Liver (tissue), 9 donors: ENCODE data around the gene SLC6A5. TPM values are rescaled to one million over a fixed set of nuclear protein-coding genes. Genes with fewer than 3 reads are reported as not detected.
"Not testable (repeated sequence)": the region's sequence is repeated elsewhere in the genome, so short reads cannot be mapped to it uniquely, and the experiment has no call there.

Source experiments
- DNase-seq: peaks from one replicate; pipeline ENCODE4 v3.0.0-alpha.2; 2017; ENCODE audit warnings: low spot score
- H3K27ac ChIP-seq, 2 donors: one replicate each; pipeline ENCODE4 v1.7.0; 2013; ENCODE audit warnings: inconsistent platforms in 2 of 2, low read length in 2 of 2, control low read depth in 1 of 2, low read depth in 1 of 2, mild to moderate bottlenecking in 1 of 2
- H3K27me3 ChIP-seq, 4 donors: one replicate each; pipeline versions ENCODE4 v1.6.1 to v1.7.0; 2013; ENCODE audit warnings: low read length in 3 of 4, inconsistent platforms in 1 of 4, mild to moderate bottlenecking in 1 of 4, moderate library complexity in 1 of 4; ENCODE audit not compliant: control insufficient read depth in 4 of 4, insufficient read depth in 4 of 4
- H3K36me3 ChIP-seq, 4 donors: one replicate each; pipeline versions ENCODE4 v1.6.1 to v1.7.0; 2013; ENCODE audit warnings: low read length in 3 of 4, mild to moderate bottlenecking in 3 of 4, low read depth in 1 of 4, moderate library complexity in 1 of 4; ENCODE audit not compliant: control insufficient read depth in 4 of 4, insufficient read depth in 3 of 4
- H3K4me1 ChIP-seq, 4 donors: one replicate each; pipeline versions ENCODE4 v1.6.1 to v1.7.0; 2013; ENCODE audit warnings: low read length in 3 of 4, mild to moderate bottlenecking in 3 of 4, moderate library complexity in 1 of 4; ENCODE audit not compliant: control insufficient read depth in 4 of 4, insufficient read depth in 4 of 4
- H3K4me3 ChIP-seq, 3 donors: one replicate each; pipeline versions ENCODE4 v1.6.1 to v1.7.0; 2013; ENCODE audit warnings: low read length in 3 of 3, control low read depth in 1 of 3, low read depth in 1 of 3, mild to moderate bottlenecking in 1 of 3
- H3K9ac ChIP-seq, 2 donors: one replicate each; pipeline ENCODE4 v1.7.0; 2013; ENCODE audit warnings: low read length in 2 of 2, mild to moderate bottlenecking in 2 of 2, moderate library complexity in 2 of 2, control low read depth in 1 of 2, low read depth in 1 of 2
- H3K9me3 ChIP-seq, 4 donors: one replicate each; pipeline versions ENCODE4 v1.6.1 to v1.7.0; 2013; ENCODE audit warnings: low read length in 3 of 4; ENCODE audit not compliant: control insufficient read depth in 4 of 4
- EGR1 ChIP-seq, 2 donors: IDR thresholded peaks; 2 replicates each; pipeline ENCODE4 v1.6.1; 2016 to 2018; ENCODE audit warnings: antibody characterized with exemption in 2 of 2, low read depth in 2 of 2
- FOXA2 ChIP-seq: IDR thresholded peaks from 2 replicates; pipeline ENCODE4 v1.6.1; 2016; ENCODE audit warnings: antibody characterized with exemption
- GABPA ChIP-seq, 2 donors: IDR thresholded peaks in 1 of 2; conservative IDR thresholded peaks in 1 of 2; 2 replicates each; pipeline ENCODE4 v1.6.1; 2016; ENCODE audit warnings: antibody characterized with exemption in 2 of 2, mild to moderate bottlenecking in 1 of 2, moderate library complexity in 1 of 2
- HNF4A ChIP-seq, 2 donors: conservative IDR thresholded peaks; 2 replicates each; pipeline ENCODE4 v1.6.1; 2016; ENCODE audit warnings: antibody characterized with exemption in 2 of 2, mild to moderate bottlenecking in 2 of 2
- HNF4G ChIP-seq: IDR thresholded peaks from 2 replicates; pipeline ENCODE4 v1.6.1; 2016; ENCODE audit warnings: antibody characterized with exemption
- JUND ChIP-seq, 2 donors: IDR thresholded peaks; 2 replicates each; pipeline ENCODE4 v1.6.1; 2016; ENCODE audit warnings: antibody characterized with exemption in 2 of 2
- NR2F2 ChIP-seq: IDR thresholded peaks from 2 replicates; pipeline ENCODE4 v1.6.1; 2016; ENCODE audit warnings: antibody characterized with exemption
- RAD21 ChIP-seq, 2 donors: IDR thresholded peaks; 2 replicates each; pipeline ENCODE4 v1.6.1; 2016; ENCODE audit warnings: antibody characterized with exemption in 2 of 2, mild to moderate bottlenecking in 2 of 2
- TAF1 ChIP-seq: conservative IDR thresholded peaks from 2 replicates; pipeline ENCODE4 v1.6.1; 2016; ENCODE audit warnings: antibody characterized with exemption, mild to moderate bottlenecking
- YY1 ChIP-seq: IDR thresholded peaks from 2 replicates; pipeline ENCODE4 v1.6.1; 2016; ENCODE audit warnings: antibody characterized with exemption, mild to moderate bottlenecking
- WGBS: extraction: QIAGEN DNeasy Blood & Tissue Kit; methylation state at CpG from one replicate; pipeline ENCODE4 v1.1.7; 2013; 5-methylcytosine and 5-hydroxymethylcytosine counted together
- polyA plus RNA-seq, 2 donors: library from polyadenylated mRNA; stranded (reverse) in 1 of 2; unstranded in 1 of 2; fragments of 200-250 nt in 1 of 2; fragments of >200 nt in 1 of 2; fragmentation: Nextera tagmentation in 1 of 2; extraction: Ambion mirVana in 1 of 2; gene quantifications; one replicate each; pipeline versions ENCODE4 v1.2.1 to v1.2.3, GENCODE V29; 2013 to 2015
- total RNA-seq, 2 donors: library from RNA; depleted of rRNA; stranded (reverse); fragments of >200 nt; gene quantifications; one replicate each; pipeline ENCODE4 v1.2.3, GENCODE V29; 2014
- TF ChIP-seq, protein P1 (sequence below): IDR thresholded peaks from 2 replicates; pipeline ENCODE4 v1.6.1; 2016; ENCODE audit warnings: antibody characterized with exemption
- TF ChIP-seq, protein P2 (sequence below): IDR thresholded peaks from 2 replicates; pipeline ENCODE4 v1.6.1; 2016; ENCODE audit warnings: antibody characterized with exemption
- TF ChIP-seq, protein P3 (sequence below): fragments of 150-350 bp; IDR thresholded peaks from 2 replicates; pipeline ENCODE4 v1.5.1; 2017; ENCODE audit warnings: improper control_type of control experiment, low read depth, low read length; ENCODE audit not compliant: missing input control
- TF ChIP-seq, protein P4 (sequence below): IDR thresholded peaks from 2 replicates; pipeline ENCODE4 v1.6.1; 2016; ENCODE audit warnings: antibody characterized with exemption
- TF ChIP-seq, protein P5 (sequence below): IDR thresholded peaks from 2 replicates; pipeline ENCODE4 v1.6.1; 2016; ENCODE audit warnings: antibody characterized with exemption, mild to moderate bottlenecking
- donor health status: healthy.
- donor health status: healthy.
- donor health status: healthy.
- donor health status: healthy.
- donor health status: healthy.

The SLC6A5 gene
- total and polyA plus RNA-seq, 4 donors, result not detected

DNA sequence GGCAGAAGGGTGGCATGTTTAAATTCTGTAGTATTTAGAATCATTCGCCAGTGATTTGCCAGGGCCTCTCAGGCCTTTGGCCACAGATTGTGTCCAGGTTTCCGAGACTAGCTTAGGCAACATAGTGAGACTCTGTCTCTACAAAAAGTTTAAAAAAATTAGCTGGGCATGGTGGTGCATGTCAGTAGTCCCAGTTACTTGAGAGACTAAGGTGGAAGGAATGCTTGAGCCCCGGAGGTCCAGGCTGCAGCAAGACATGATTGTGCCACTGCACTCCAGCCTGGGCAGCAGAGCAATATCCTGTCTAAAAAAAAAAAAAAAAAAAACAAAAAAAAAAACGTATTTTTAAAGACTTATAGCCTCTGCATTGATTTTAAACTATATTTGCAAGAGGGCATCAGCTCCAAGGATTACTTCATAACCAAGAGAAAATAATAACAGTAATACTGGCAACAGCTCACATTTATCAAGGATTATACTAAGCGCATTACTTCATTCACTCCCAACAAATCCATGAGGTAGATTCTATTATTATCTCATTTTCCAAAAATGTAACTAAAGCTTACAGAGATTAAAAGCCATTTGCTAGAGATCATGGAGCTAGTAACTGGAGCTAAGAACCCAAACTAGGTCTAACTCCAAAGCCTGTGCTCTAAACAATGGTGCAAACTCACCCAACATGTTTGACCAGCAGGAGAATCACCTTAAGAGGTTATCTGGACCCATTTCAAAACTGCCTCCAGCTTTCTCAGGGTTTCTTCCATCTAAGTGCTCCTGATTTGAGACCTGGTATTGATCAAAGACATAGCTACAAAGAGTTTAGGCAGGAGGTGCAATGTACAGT, 32.6 kb upstream of the SLC6A5 start:
- H3K4me1 ChIP-seq, result no peaks in the 10 kb centered on the region
- DNase-seq, result no peak
- no peaks in the 10 kb centered on the region for H3K9me3 ChIP-seq
- no peak overlapping the region for H3K27ac ChIP-seq
- WGBS, result 76% methylated on average over 5 of the region's 5 CpGs
- no peaks in the 10 kb centered on the region for H3K27me3 ChIP-seq
- no peak overlapping the region for H3K4me3 ChIP-seq
- H3K36me3 ChIP-seq, result no peaks in the 10 kb centered on the region
- H3K9ac ChIP-seq, result no peak overlapping the region
- TF ChIP-seq, protein P1, sequence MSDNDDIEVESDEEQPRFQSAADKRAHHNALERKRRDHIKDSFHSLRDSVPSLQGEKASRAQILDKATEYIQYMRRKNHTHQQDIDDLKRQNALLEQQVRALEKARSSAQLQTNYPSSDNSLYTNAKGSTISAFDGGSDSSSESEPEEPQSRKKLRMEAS, result no peak
- TF ChIP-seq, protein P2, sequence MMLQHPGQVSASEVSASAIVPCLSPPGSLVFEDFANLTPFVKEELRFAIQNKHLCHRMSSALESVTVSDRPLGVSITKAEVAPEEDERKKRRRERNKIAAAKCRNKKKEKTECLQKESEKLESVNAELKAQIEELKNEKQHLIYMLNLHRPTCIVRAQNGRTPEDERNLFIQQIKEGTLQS, result no peak
- TF ChIP-seq HNF4G (no peak), YY1 (no peak), RAD21 (IDR thresholded peaks at IDR 0.05) (no peak), EGR1 (IDR thresholded peaks at IDR 0.05; ENCODE audit: low read depth in 2 of 2) (no peak), NR2F2 (no peak)
- TF ChIP-seq, protein P3, sequence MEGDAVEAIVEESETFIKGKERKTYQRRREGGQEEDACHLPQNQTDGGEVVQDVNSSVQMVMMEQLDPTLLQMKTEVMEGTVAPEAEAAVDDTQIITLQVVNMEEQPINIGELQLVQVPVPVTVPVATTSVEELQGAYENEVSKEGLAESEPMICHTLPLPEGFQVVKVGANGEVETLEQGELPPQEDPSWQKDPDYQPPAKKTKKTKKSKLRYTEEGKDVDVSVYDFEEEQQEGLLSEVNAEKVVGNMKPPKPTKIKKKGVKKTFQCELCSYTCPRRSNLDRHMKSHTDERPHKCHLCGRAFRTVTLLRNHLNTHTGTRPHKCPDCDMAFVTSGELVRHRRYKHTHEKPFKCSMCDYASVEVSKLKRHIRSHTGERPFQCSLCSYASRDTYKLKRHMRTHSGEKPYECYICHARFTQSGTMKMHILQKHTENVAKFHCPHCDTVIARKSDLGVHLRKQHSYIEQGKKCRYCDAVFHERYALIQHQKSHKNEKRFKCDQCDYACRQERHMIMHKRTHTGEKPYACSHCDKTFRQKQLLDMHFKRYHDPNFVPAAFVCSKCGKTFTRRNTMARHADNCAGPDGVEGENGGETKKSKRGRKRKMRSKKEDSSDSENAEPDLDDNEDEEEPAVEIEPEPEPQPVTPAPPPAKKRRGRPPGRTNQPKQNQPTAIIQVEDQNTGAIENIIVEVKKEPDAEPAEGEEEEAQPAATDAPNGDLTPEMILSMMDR, result no peak

DNA sequence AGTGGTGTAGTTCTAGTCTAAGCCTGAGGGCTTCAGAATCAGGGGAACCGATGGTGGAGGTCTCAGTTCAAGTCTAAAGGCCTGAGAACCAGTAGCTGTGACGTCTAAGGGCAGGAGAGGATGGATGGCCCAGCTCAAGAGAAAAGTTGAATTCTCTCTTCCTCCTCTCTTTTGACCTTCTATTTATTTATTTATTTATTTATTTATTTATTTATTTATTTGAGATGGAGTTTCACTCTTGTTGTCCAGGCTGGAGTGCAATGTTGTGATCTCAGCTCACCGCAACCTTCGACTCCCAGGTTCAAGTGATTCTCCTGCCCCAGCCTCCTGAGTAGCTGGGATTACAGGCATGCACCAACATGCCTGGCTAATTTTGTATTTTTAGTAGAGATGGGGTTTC, 19.7 kb upstream of the SLC6A5 start:
- H3K27me3 ChIP-seq, H3K27ac ChIP-seq, DNase-seq, H3K36me3 ChIP-seq, H3K9ac ChIP-seq, H3K4me1 ChIP-seq, H3K9me3 ChIP-seq, H3K4me3 ChIP-seq: not testable (repeated sequence)
- WGBS, result 88% methylated on average over 4 of the region's 4 CpGs

DNA sequence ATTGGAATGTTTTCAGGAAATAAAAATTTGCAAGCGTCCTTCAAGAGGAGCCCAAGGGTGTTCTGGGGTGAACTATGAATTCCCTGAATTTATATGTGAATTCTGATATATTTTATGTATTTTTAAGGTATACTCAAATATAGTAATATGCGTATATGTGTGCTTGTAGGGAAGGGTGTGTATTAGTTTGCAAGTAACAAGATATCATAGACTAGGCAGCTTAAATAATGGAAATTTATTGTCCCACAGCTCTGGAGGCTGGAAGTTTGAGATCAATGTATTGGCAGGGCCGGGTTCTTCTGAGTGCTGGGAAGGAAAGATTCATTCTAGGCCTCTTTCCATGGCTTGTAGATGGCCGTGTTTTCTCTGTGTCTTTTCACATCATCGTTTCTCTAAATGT, 16.2 kb upstream of the SLC6A5 start:
- 67% methylated on average over 5 of the region's 5 CpGs for WGBS
- Histone ChIP-seq H3K4me3 (no peak overlapping the region), H3K27me3 (no peaks in the 10 kb centered on the region), H3K27ac (no peak overlapping the region), H3K9me3 (no peaks in the 10 kb centered on the region), H3K4me1 (no peaks in the 10 kb centered on the region), H3K9ac (no peak overlapping the region), H3K36me3 (no peaks in the 10 kb centered on the region)
- DNase-seq, result no peak
- TF ChIP-seq, protein P4, sequence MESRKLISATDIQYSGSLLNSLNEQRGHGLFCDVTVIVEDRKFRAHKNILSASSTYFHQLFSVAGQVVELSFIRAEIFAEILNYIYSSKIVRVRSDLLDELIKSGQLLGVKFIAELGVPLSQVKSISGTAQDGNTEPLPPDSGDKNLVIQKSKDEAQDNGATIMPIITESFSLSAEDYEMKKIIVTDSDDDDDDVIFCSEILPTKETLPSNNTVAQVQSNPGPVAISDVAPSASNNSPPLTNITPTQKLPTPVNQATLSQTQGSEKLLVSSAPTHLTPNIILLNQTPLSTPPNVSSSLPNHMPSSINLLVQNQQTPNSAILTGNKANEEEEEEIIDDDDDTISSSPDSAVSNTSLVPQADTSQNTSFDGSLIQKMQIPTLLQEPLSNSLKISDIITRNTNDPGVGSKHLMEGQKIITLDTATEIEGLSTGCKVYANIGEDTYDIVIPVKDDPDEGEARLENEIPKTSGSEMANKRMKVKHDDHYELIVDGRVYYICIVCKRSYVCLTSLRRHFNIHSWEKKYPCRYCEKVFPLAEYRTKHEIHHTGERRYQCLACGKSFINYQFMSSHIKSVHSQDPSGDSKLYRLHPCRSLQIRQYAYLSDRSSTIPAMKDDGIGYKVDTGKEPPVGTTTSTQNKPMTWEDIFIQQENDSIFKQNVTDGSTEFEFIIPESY, result no peak
- TF ChIP-seq NR2F2 (no peak), EGR1 (IDR thresholded peaks at IDR 0.05; ENCODE audit: low read depth in 2 of 2) (no peak), RAD21 (IDR thresholded peaks at IDR 0.05) (no peak), FOXA2 (no peak), HNF4A (conservative IDR thresholded peaks at IDR 0.05) (no peak), GABPA (IDR thresholded peaks at IDR 0.05 in 1 of 2, conservative IDR thresholded peaks at IDR 0.05 in 1 of 2) (no peak), JUND (IDR thresholded peaks at IDR 0.05) (no peak), TAF1 (no peak)
- TF ChIP-seq, protein P5, sequence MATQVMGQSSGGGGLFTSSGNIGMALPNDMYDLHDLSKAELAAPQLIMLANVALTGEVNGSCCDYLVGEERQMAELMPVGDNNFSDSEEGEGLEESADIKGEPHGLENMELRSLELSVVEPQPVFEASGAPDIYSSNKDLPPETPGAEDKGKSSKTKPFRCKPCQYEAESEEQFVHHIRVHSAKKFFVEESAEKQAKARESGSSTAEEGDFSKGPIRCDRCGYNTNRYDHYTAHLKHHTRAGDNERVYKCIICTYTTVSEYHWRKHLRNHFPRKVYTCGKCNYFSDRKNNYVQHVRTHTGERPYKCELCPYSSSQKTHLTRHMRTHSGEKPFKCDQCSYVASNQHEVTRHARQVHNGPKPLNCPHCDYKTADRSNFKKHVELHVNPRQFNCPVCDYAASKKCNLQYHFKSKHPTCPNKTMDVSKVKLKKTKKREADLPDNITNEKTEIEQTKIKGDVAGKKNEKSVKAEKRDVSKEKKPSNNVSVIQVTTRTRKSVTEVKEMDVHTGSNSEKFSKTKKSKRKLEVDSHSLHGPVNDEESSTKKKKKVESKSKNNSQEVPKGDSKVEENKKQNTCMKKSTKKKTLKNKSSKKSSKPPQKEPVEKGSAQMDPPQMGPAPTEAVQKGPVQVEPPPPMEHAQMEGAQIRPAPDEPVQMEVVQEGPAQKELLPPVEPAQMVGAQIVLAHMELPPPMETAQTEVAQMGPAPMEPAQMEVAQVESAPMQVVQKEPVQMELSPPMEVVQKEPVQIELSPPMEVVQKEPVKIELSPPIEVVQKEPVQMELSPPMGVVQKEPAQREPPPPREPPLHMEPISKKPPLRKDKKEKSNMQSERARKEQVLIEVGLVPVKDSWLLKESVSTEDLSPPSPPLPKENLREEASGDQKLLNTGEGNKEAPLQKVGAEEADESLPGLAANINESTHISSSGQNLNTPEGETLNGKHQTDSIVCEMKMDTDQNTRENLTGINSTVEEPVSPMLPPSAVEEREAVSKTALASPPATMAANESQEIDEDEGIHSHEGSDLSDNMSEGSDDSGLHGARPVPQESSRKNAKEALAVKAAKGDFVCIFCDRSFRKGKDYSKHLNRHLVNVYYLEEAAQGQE, result no peak
- TF ChIP-seq, protein P1, result no peak
- TF ChIP-seq, protein P2, result no peak
